IMR-90 (cell line): Measurements from ENCODE around the gene ABHD12. TPM values are rescaled to one million over a fixed set of nuclear protein-coding genes. Genes with fewer than 3 reads are reported as not detected.

ENCODE experiments used
- ATAC-seq: fragments of 200-7000 bp; cut with Tn5 transposase; 2 replicates; pipeline ENCODE4 v1.9.1; 2020; ENCODE audit warnings: low read depth, mild to moderate bottlenecking, moderate library complexity
- BruUV-seq: library from RNA; stranded (reverse); fragments of 400-500 nt; replicated peaks from 2 replicates; lab custom pipeline; 2021; lab: Mats Ljungman, UMichigan
- CTCF ChIA-PET: fragments of 300-600 bp; formaldehyde crosslinking; extraction: SDS; loops from one replicate; lab custom pipeline; 2021; ENCODE audit warnings: antibody characterized with exemption; lab: Yijun Ruan, JAX
- POLR2A ChIA-PET: fragments of 300-600 bp; sonication (Branson Sonifier 250); formaldehyde crosslinking; loops from one replicate; lab custom pipeline; 2022; ENCODE audit warnings: antibody characterized with exemption; ENCODE audit not compliant: unreplicated experiment; lab: Charles Lee
- DNase-seq: peaks from one replicate; pipeline ENCODE4 v3.0.0; 2013
- H2AFZ ChIP-seq: replicated peaks from 2 replicates; pipeline ENCODE3; 2013; ENCODE audit warnings: low read length, mild to moderate bottlenecking; ENCODE audit not compliant: poor library complexity
- H2AK5ac ChIP-seq: 2 replicates; pipeline ENCODE4 v1.6.1; 2013; ENCODE audit warnings: low read depth, low read length, inconsistent platforms
- H2AK9ac ChIP-seq: replicated peaks from 2 replicates; pipeline ENCODE3; 2013; ENCODE audit warnings: mild to moderate bottlenecking, low read depth, low read length, moderate library complexity; ENCODE audit not compliant: poor library complexity
- H2BK120ac ChIP-seq: 2 replicates; pipeline ENCODE4 v1.6.1; 2013; ENCODE audit warnings: low read depth, low read length, inconsistent platforms
- H2BK15ac ChIP-seq: 3 replicates; pipeline ENCODE4 v1.6.1; 2013; ENCODE audit warnings: low read depth, low read length, inconsistent platforms
- H2BK20ac ChIP-seq: 2 replicates; pipeline ENCODE4 v1.6.1; 2013; ENCODE audit warnings: low read depth, mild to moderate bottlenecking, inconsistent platforms, low read length, moderate library complexity
- H2BK5ac ChIP-seq: 2 replicates; pipeline ENCODE4 v1.6.1; 2013; ENCODE audit warnings: mild to moderate bottlenecking, low read depth, low read length, inconsistent platforms; ENCODE audit not compliant: poor library complexity, severe bottlenecking
- H3K14ac ChIP-seq: replicated peaks from 2 replicates; pipeline ENCODE4 v1.6.1; 2013; ENCODE audit warnings: low read depth, low read length, inconsistent platforms
- H3K18ac ChIP-seq: 2 replicates; pipeline ENCODE4 v1.6.1; 2013; ENCODE audit warnings: low read depth, low read length, control low read depth
- H3K23ac ChIP-seq: 2 replicates; pipeline ENCODE4 v1.6.1; 2013; ENCODE audit warnings: low read depth, low read length, inconsistent platforms
- H3K27ac ChIP-seq: 2 replicates; pipeline ENCODE4 v1.5.1; 2013; ENCODE audit warnings: mild to moderate bottlenecking, control low read depth, low read length; ENCODE audit not compliant: insufficient read depth
- H3K27me3 ChIP-seq: 2 replicates; pipeline ENCODE4 v1.6.1; 2013; ENCODE audit warnings: low read length; ENCODE audit not compliant: control insufficient read depth, insufficient read depth
- H3K36me3 ChIP-seq: 2 replicates; pipeline ENCODE4 v1.6.1; 2013; ENCODE audit warnings: low read length, mixed read lengths; ENCODE audit not compliant: control insufficient read depth, insufficient read depth
- H3K4ac ChIP-seq: 2 replicates; pipeline ENCODE4 v1.6.1; 2013; ENCODE audit warnings: low read depth, low read length, inconsistent platforms
- H3K4me1 ChIP-seq: 2 replicates; pipeline ENCODE4 v1.6.1; 2013; ENCODE audit warnings: low read length, mixed read lengths; ENCODE audit not compliant: control insufficient read depth, insufficient read depth
- H3K4me2 ChIP-seq: 2 replicates; pipeline ENCODE4 v1.6.1; 2013; ENCODE audit warnings: low read depth, mild to moderate bottlenecking, control low read depth, low read length, moderate library complexity
- H3K4me3 ChIP-seq: 2 replicates; pipeline ENCODE4 v1.5.1; 2013; ENCODE audit warnings: low read depth, mild to moderate bottlenecking, control low read depth, low read length, moderate library complexity; ENCODE audit not compliant: insufficient read depth
- H3K56ac ChIP-seq: 2 replicates; pipeline ENCODE4 v1.6.1; 2013; ENCODE audit warnings: low read length, inconsistent platforms; ENCODE audit not compliant: insufficient read depth; ENCODE audit errors: extremely low read depth
- H3K79me1 ChIP-seq, 2 experiments: 2 replicates each; pipeline ENCODE4 v1.6.1; 2013; ENCODE audit warnings: low read length in 2 of 2, inconsistent platforms in 1 of 2, low read depth in 1 of 2
- H3K9ac ChIP-seq: 2 replicates; pipeline ENCODE4 v1.6.1; 2013; ENCODE audit warnings: low read depth, low read length, control low read depth
- H3K9me1 ChIP-seq: 2 replicates; pipeline ENCODE4 v1.6.1; 2013; ENCODE audit warnings: low read length, inconsistent platforms; ENCODE audit not compliant: insufficient read depth
- H3K9me3 ChIP-seq: 2 replicates; pipeline ENCODE4 v1.6.1; 2013; ENCODE audit warnings: low read length; ENCODE audit not compliant: control insufficient read depth, insufficient read depth
- H4K20me1 ChIP-seq: 2 replicates; pipeline ENCODE4 v1.6.1; 2013; ENCODE audit warnings: low read length, inconsistent platforms; ENCODE audit not compliant: insufficient read depth
- H4K5ac ChIP-seq: 2 replicates; pipeline ENCODE4 v1.6.1; 2013; ENCODE audit warnings: mild to moderate bottlenecking, low read depth, low read length, control low read depth
- H4K8ac ChIP-seq, 2 experiments: 2 replicates each; pipeline ENCODE4 v1.6.1; 2013; ENCODE audit warnings: low read depth in 2 of 2, low read length in 2 of 2, control low read depth in 1 of 2, inconsistent platforms in 1 of 2
- H4K91ac ChIP-seq: 2 replicates; pipeline ENCODE4 v1.6.1; 2013; ENCODE audit warnings: low read depth, low read length, inconsistent platforms; ENCODE audit not compliant: insufficient read depth
- BHLHE40 ChIP-seq: fragments of 150-350 bp; IDR thresholded peaks from 2 replicates; pipeline ENCODE4 v1.6.1; 2016; ENCODE audit warnings: mild to moderate bottlenecking, low read depth, low read length
- CEBPB ChIP-seq: IDR thresholded peaks from 2 replicates; pipeline ENCODE4 v1.6.1; 2012; ENCODE audit warnings: low read depth, low read length, improper control_type of control experiment
- CHD1 ChIP-seq: IDR thresholded peaks from 2 replicates; pipeline ENCODE4 v1.6.1; 2012; ENCODE audit warnings: low read depth, low read length, improper control_type of control experiment
- CTCF ChIP-seq: conservative IDR thresholded peaks from 2 replicates; pipeline ENCODE4 v1.5.1; 2012; ENCODE audit warnings: mild to moderate bottlenecking, low read depth, low read length, improper control_type of control experiment
- ELK1 ChIP-seq: fragments of 150-350 bp; IDR thresholded peaks from 2 replicates; pipeline ENCODE4 v1.6.1; 2016; ENCODE audit warnings: low read depth, mild to moderate bottlenecking, low read length, moderate library complexity, borderline replicate concordance
- FOS ChIP-seq: fragments of 150-350 bp; IDR thresholded peaks from 2 replicates; pipeline ENCODE4 v1.6.1; 2016; ENCODE audit warnings: low read depth, low read length
- MAFK ChIP-seq: IDR thresholded peaks from 2 replicates; pipeline ENCODE4 v1.6.1; 2012; ENCODE audit warnings: low read depth, low read length, improper control_type of control experiment
- MAZ ChIP-seq: IDR thresholded peaks from 2 replicates; pipeline ENCODE4 v1.6.1; 2012; ENCODE audit warnings: low read depth, mild to moderate bottlenecking, low read length, improper control_type of control experiment, moderate library complexity, borderline replicate concordance
- MXI1 ChIP-seq: IDR thresholded peaks from 2 replicates; pipeline ENCODE4 v1.6.1; 2012; ENCODE audit warnings: low read depth, mild to moderate bottlenecking, low read length, moderate library complexity, borderline replicate concordance
- NFE2L2 ChIP-seq: fragments of 150-350 bp; IDR thresholded peaks from 2 replicates; pipeline ENCODE4 v1.6.1; 2016; ENCODE audit warnings: low read depth, mild to moderate bottlenecking, low read length
- POLR2A ChIP-seq: IDR thresholded peaks from 2 replicates; pipeline ENCODE4 v1.6.1; 2012; ENCODE audit warnings: mild to moderate bottlenecking, low read depth, low read length
- RAD21 ChIP-seq: IDR thresholded peaks from 2 replicates; pipeline ENCODE4 v1.6.1; 2012; ENCODE audit warnings: low read length, improper control_type of control experiment
- RCOR1 ChIP-seq: IDR thresholded peaks from 2 replicates; pipeline ENCODE4 v1.6.1; 2012; ENCODE audit warnings: mild to moderate bottlenecking, low read length, improper control_type of control experiment; ENCODE audit not compliant: insufficient replicate concordance
- RFX5 ChIP-seq: IDR thresholded peaks from 2 replicates; pipeline ENCODE4 v1.8.0; 2012; ENCODE audit warnings: low read depth, mild to moderate bottlenecking, low read length, moderate library complexity
- SMC3 ChIP-seq: fragments of 150-350 bp; IDR thresholded peaks from 2 replicates; pipeline ENCODE4 v1.6.1; 2016; ENCODE audit warnings: low read depth, mild to moderate bottlenecking, antibody characterized with exemption, low read length, moderate library complexity
- whole genome bisulfite sequencing, 2 experiments: methylation state at CpG; one replicate each; pipeline versions ENCODE4 v1.1.5 to v1.1.7; 2013; ENCODE audit warnings: missing lambda C conversion rate in 2 of 2; ENCODE audit not compliant: insufficient read length in 1 of 2; ENCODE audit errors: extremely low coverage in 2 of 2; 5-methylcytosine and 5-hydroxymethylcytosine counted together
- dilution Hi-C: fragments of 300-500 bp; cut with HindIII; formaldehyde crosslinking; loops from one replicate; pipeline ENCODE4 v1.14.3; 2018; ENCODE audit warnings: low sequenced_read_pairs; ENCODE audit not compliant: unreplicated experiment
- in situ Hi-C: fragments of 300-500 bp; cut with MboI; formaldehyde crosslinking; loops from 3 replicates; pipeline ENCODE4 v1.14.3; 2019; ENCODE audit warnings: low sequenced_read_pairs, inconsistent platforms, mixed read lengths
- intact Hi-C: fragments of 100-400 bp; cut with micrococcal nuclease; formaldehyde crosslinking; loops from 2 replicates; pipeline ENCODE4 v1.10.0; 2022
- polyA plus RNA-seq, 3 experiments: library from polyadenylated mRNA; depleted of rRNA; stranded (reverse); fragments of >200 nt; gene quantifications; 2 replicates each; pipeline ENCODE4 v1.2.3, GENCODE V29; 2012; ENCODE audit warnings: low replicate concordance in 1 of 3
- total RNA-seq: library from RNA; depleted of rRNA; stranded (reverse); fragments of >200 nt; gene quantifications from 2 replicates; pipeline ENCODE4 v1.2.3, GENCODE V29; 2012
- TF ChIP-seq, protein P1 (sequence below): fragments of 150-350 bp; IDR thresholded peaks from 2 replicates; pipeline ENCODE4 v1.6.1; 2017; ENCODE audit warnings: mild to moderate bottlenecking, antibody characterized with exemption, low read length, low read depth

The ABHD12 gene
- total and polyA plus RNA-seq, 2 of the 4 experiments (the other 2 are of a cell fraction) = 80.7 to 108 TPM

- TF ChIP-seq, protein P1, sequence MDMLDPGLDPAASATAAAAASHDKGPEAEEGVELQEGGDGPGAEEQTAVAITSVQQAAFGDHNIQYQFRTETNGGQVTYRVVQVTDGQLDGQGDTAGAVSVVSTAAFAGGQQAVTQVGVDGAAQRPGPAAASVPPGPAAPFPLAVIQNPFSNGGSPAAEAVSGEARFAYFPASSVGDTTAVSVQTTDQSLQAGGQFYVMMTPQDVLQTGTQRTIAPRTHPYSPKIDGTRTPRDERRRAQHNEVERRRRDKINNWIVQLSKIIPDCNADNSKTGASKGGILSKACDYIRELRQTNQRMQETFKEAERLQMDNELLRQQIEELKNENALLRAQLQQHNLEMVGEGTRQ = no peak
- TF ChIP-seq RFX5 (no peak), RCOR1 (no peak), RAD21 (no peak), ELK1 (no peak), CTCF (no peak), CEBPB (no peak), CHD1 (no peak), MXI1 (no peak), SMC3 (no peak), MAZ (no peak), NFE2L2 (no peak), BHLHE40 (no peak), MAFK (no peak), POLR2A (no peak), FOS (no peak)
- in situ Hi-C loops = no loop called here
These were observed 109.1 kb downstream of the ABHD12 start for GRCh38 chr20:25281541-25281991.

More at GRCh38 chr20:25281541-25281991, 109.1 kb downstream of the ABHD12 start:
- H4K20me1 ChIP-seq = peaks cover 7% of the 10 kb centered on the region
- no peak overlapping the region for H4K8ac ChIP-seq
- ATAC-seq (no peak), DNase-seq (no peak)
- H3K9me1 ChIP-seq = peaks cover 3% of the 10 kb centered on the region
- H2BK20ac ChIP-seq = no peak overlapping the region
- no peak overlapping the region for H2AK5ac ChIP-seq
- no peaks in the 10 kb centered on the region for H3K27me3 ChIP-seq
- no peaks in the 10 kb centered on the region for H3K9me3 ChIP-seq
- dilution Hi-C loops = no loop called here
- no peak overlapping the region for H2BK15ac ChIP-seq
- intact Hi-C loops = no loop called here
- H2AK9ac ChIP-seq = no peak overlapping the region
- peaks cover 78% of the 10 kb centered on the region for H3K36me3 ChIP-seq
- H3K56ac ChIP-seq = no peak overlapping the region
- CTCF ChIA-PET = no interaction called here
- no peak overlapping the region for H3K27ac ChIP-seq
- no peak overlapping the region for H4K91ac ChIP-seq
- H3K4me1 ChIP-seq = no peaks in the 10 kb centered on the region
- H3K23ac ChIP-seq = no peak overlapping the region
- no peak overlapping the region for H2BK120ac ChIP-seq
- no peak overlapping the region for H3K4me2 ChIP-seq
- BruUV-seq = no TSS peak
- H2BK5ac ChIP-seq = no peak overlapping the region
- no peak overlapping the region for H3K4me3 ChIP-seq
- no peak overlapping the region for H2AFZ ChIP-seq
- H4K5ac ChIP-seq = no peak overlapping the region
- no peak overlapping the region for H3K14ac ChIP-seq
- H3K9ac ChIP-seq = no peak overlapping the region
- 89% methylated on average over 18 of the region's 21 CpGs; no CpG with 5 or more reads in 1 of the 2 experiments for WGBS, 2 experiments
- no peak overlapping the region for H3K18ac ChIP-seq
- POLR2A ChIA-PET = no interaction called here
- H3K79me1 ChIP-seq = peaks cover 0 to 25% of the 10 kb centered on the region in 2 experiments; a peak in 2 of 4 replicates
- no peak overlapping the region for H3K4ac ChIP-seq
